Measurements from ENCODE around the gene MMEL1.

DNA sequence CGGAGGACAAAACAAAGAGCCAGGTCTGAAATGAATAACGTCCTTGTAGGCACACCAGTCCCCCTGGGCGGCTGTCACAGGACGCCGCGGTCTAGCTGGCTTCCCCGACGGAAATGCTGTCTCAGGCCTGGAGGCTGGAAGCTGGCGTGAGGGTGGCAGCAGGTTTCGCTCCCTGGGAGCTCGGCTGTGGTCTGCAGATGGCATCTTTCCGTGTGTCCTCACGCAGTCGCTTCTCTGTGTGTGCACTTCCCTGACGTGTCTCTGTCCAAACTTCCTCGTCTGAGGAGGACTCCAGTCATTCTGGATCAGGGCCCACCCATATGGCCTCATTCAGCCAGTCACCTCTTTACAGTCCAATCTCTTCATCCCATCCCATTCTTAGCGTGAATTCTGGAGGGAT is 62.5 kb downstream of the MMEL1 start:
- TF ChIP-seq REST (IDR thresholded peaks at IDR 0.05; ENCODE audit: insufficient replicate concordance, low read depth) (no peak), POLR2AphosphoS5 (IDR thresholded peaks at IDR 0.05; ENCODE audit: low read depth) (no peak)
- TF ChIP-seq, protein P1, sequence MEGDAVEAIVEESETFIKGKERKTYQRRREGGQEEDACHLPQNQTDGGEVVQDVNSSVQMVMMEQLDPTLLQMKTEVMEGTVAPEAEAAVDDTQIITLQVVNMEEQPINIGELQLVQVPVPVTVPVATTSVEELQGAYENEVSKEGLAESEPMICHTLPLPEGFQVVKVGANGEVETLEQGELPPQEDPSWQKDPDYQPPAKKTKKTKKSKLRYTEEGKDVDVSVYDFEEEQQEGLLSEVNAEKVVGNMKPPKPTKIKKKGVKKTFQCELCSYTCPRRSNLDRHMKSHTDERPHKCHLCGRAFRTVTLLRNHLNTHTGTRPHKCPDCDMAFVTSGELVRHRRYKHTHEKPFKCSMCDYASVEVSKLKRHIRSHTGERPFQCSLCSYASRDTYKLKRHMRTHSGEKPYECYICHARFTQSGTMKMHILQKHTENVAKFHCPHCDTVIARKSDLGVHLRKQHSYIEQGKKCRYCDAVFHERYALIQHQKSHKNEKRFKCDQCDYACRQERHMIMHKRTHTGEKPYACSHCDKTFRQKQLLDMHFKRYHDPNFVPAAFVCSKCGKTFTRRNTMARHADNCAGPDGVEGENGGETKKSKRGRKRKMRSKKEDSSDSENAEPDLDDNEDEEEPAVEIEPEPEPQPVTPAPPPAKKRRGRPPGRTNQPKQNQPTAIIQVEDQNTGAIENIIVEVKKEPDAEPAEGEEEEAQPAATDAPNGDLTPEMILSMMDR (IDR thresholded peaks at IDR 0.05; ENCODE audit: insufficient read depth, low read length), result no peak
